ENCODE data around the gene FBXL7. TPM values are rescaled to one million over a fixed set of nuclear protein-coding genes. Genes with fewer than 3 reads are reported as not detected.

FBXL7 gene
- polyA plus RNA-seq, 1 donor from 2014 or later, result 0.24 TPM

DNA sequence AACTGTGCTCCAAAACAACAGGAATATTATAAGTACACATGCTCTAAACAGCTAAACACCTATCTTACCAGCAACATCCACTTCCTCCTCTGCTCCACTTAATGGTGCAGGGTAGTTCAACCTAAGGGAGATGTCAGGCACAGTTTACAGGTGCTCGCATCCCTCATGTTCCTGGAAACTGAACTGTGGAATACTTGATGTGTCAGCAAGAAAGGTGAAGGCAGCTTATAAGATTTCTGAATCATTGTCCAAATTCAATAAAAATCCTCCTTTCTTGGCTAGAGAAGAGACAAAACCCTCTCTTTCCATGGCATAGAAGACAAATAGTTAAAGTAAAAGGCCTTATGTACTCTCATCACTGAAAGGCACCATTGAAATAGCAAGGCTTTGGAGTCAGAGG, 272.2 kb downstream of the FBXL7 start:
- H3K9me2 ChIP-seq (ENCODE audit: insufficient read depth, low read length), result no peaks in the 10 kb centered on the region
- H3K27me3 ChIP-seq (ENCODE audit: insufficient read depth, low read depth, low read length), result no peaks in the 10 kb centered on the region
- no peaks in the 10 kb centered on the region for H3F3A ChIP-seq (ENCODE audit: insufficient read depth, low read length, poor library complexity, severe bottlenecking)
- no peak overlapping the region for H3K4me2 ChIP-seq (ENCODE audit: low read length)
- no peak overlapping the region for H2AFZ ChIP-seq (ENCODE audit: low read depth, low read length)
- H3K36me3 ChIP-seq (ENCODE audit: insufficient read depth, low read length), result no peaks in the 10 kb centered on the region
- no peaks in the 10 kb centered on the region for H4K20me1 ChIP-seq (ENCODE audit: insufficient read depth)
- no peaks in the 10 kb centered on the region for H3K79me2 ChIP-seq (replicated peaks; ENCODE audit: insufficient read depth, low read length)
- H3K4me3 ChIP-seq (ENCODE audit: low read length), result no peak overlapping the region
- H3K9ac ChIP-seq (ENCODE audit: low read length), result no peak overlapping the region
- H3K9me3 ChIP-seq (ENCODE audit: low read length), result no peaks in the 10 kb centered on the region
- TF ChIP-seq MXI1 (conservative IDR thresholded peaks at IDR 0.05; ENCODE audit: poor library complexity, severe bottlenecking) (no peak), RAD21 (conservative IDR thresholded peaks at IDR 0.05) (no peak), POLR2AphosphoS5 (IDR thresholded peaks at IDR 0.05) (no peak), EP300 (conservative IDR thresholded peaks at IDR 0.05; ENCODE audit: poor library complexity, severe bottlenecking) (no peak), SMC3 (conservative IDR thresholded peaks at IDR 0.05; ENCODE audit: poor library complexity) (no peak), EZH2 (IDR thresholded peaks at IDR 0.05; ENCODE audit: borderline replicate concordance, insufficient read depth, low read length, poor library complexity, severe bottlenecking) (no peak), TAF1 (IDR thresholded peaks at IDR 0.05; ENCODE audit: low read depth) (no peak)
- TF ChIP-seq, protein P1, sequence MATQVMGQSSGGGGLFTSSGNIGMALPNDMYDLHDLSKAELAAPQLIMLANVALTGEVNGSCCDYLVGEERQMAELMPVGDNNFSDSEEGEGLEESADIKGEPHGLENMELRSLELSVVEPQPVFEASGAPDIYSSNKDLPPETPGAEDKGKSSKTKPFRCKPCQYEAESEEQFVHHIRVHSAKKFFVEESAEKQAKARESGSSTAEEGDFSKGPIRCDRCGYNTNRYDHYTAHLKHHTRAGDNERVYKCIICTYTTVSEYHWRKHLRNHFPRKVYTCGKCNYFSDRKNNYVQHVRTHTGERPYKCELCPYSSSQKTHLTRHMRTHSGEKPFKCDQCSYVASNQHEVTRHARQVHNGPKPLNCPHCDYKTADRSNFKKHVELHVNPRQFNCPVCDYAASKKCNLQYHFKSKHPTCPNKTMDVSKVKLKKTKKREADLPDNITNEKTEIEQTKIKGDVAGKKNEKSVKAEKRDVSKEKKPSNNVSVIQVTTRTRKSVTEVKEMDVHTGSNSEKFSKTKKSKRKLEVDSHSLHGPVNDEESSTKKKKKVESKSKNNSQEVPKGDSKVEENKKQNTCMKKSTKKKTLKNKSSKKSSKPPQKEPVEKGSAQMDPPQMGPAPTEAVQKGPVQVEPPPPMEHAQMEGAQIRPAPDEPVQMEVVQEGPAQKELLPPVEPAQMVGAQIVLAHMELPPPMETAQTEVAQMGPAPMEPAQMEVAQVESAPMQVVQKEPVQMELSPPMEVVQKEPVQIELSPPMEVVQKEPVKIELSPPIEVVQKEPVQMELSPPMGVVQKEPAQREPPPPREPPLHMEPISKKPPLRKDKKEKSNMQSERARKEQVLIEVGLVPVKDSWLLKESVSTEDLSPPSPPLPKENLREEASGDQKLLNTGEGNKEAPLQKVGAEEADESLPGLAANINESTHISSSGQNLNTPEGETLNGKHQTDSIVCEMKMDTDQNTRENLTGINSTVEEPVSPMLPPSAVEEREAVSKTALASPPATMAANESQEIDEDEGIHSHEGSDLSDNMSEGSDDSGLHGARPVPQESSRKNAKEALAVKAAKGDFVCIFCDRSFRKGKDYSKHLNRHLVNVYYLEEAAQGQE (IDR thresholded peaks at IDR 0.05; ENCODE audit: borderline replicate concordance), result no peak
- TF ChIP-seq, protein P2, sequence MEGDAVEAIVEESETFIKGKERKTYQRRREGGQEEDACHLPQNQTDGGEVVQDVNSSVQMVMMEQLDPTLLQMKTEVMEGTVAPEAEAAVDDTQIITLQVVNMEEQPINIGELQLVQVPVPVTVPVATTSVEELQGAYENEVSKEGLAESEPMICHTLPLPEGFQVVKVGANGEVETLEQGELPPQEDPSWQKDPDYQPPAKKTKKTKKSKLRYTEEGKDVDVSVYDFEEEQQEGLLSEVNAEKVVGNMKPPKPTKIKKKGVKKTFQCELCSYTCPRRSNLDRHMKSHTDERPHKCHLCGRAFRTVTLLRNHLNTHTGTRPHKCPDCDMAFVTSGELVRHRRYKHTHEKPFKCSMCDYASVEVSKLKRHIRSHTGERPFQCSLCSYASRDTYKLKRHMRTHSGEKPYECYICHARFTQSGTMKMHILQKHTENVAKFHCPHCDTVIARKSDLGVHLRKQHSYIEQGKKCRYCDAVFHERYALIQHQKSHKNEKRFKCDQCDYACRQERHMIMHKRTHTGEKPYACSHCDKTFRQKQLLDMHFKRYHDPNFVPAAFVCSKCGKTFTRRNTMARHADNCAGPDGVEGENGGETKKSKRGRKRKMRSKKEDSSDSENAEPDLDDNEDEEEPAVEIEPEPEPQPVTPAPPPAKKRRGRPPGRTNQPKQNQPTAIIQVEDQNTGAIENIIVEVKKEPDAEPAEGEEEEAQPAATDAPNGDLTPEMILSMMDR (IDR thresholded peaks at IDR 0.05; ENCODE audit: poor library complexity, severe bottlenecking), result no peak
- H3K27ac ChIP-seq (ENCODE audit: low read length), result no peak overlapping the region

DNA sequence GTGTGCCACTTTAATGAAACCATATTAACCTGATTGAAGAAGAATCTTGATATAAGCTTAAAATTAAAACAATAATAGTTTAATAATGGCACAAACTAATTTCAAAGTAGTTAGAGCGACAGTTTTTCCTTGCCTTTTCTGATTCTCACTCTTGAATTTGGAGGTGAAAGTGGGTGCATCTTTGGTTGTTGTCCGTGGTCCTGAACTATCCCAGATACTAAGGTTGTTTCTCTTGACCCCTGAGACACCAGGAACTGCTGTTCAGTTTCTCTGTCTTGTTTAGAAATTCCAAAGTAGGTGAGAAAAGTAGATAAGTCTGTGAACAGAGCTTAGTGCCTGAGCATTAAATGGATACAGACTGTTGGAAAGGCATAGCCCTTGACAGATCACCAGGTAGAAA, 274.7 kb downstream of the FBXL7 start:
- TF ChIP-seq MXI1 (conservative IDR thresholded peaks at IDR 0.05; ENCODE audit: poor library complexity, severe bottlenecking) (no peak), POLR2AphosphoS5 (IDR thresholded peaks at IDR 0.05) (no peak), TAF1 (IDR thresholded peaks at IDR 0.05; ENCODE audit: low read depth) (no peak), EZH2 (IDR thresholded peaks at IDR 0.05; ENCODE audit: borderline replicate concordance, insufficient read depth, low read length, poor library complexity, severe bottlenecking) (no peak), RAD21 (conservative IDR thresholded peaks at IDR 0.05) (no peak), EP300 (conservative IDR thresholded peaks at IDR 0.05; ENCODE audit: poor library complexity, severe bottlenecking) (no peak), SMC3 (conservative IDR thresholded peaks at IDR 0.05; ENCODE audit: poor library complexity) (no peak)
- TF ChIP-seq, protein P1 (IDR thresholded peaks at IDR 0.05; ENCODE audit: borderline replicate concordance), result no peak
- TF ChIP-seq, protein P2 (IDR thresholded peaks at IDR 0.05; ENCODE audit: poor library complexity, severe bottlenecking), result no peak
- Histone ChIP-seq H3K27ac (ENCODE audit: low read length) (no peak overlapping the region), H3K9me3 (ENCODE audit: low read length) (no peaks in the 10 kb centered on the region), H3F3A (ENCODE audit: insufficient read depth, low read length, poor library complexity, severe bottlenecking) (no peaks in the 10 kb centered on the region), H3K4me2 (ENCODE audit: low read length) (no peak overlapping the region), H3K9me2 (ENCODE audit: insufficient read depth, low read length) (no peaks in the 10 kb centered on the region), H3K27me3 (ENCODE audit: insufficient read depth, low read depth, low read length) (no peaks in the 10 kb centered on the region), H3K9ac (ENCODE audit: low read length) (no peak overlapping the region), H3K36me3 (ENCODE audit: insufficient read depth, low read length) (no peaks in the 10 kb centered on the region), H2AFZ (ENCODE audit: low read depth, low read length) (no peak overlapping the region), H3K79me2 (replicated peaks; ENCODE audit: insufficient read depth, low read length) (no peaks in the 10 kb centered on the region), H4K20me1 (ENCODE audit: insufficient read depth) (no peaks in the 10 kb centered on the region), H3K4me3 (ENCODE audit: low read length) (no peak overlapping the region)
